Measurements from ENCODE around the gene ROBO1.

- TF ChIP-seq CTCF (IDR thresholded peaks at IDR 0.05) (no peak), POLR2A (IDR thresholded peaks at IDR 0.05) (no peak)
These were observed 564.7 kb downstream of the ROBO1 start for GRCh38 chr3:79203144-79203519.
